ENCODE data around the gene TMEM255B.
"Not testable (repeated sequence)": the region's sequence is repeated elsewhere in the genome, so short reads cannot be mapped to it uniquely, and the experiment has no call there.

- TF ChIP-seq CTBP1 (IDR thresholded peaks at IDR 0.05; ENCODE audit: borderline replicate concordance); PKNOX1 (IDR thresholded peaks at IDR 0.05); SP1 (IDR thresholded peaks at IDR 0.05); FOXA1 (IDR thresholded peaks at IDR 0.05); LEF1 (IDR thresholded peaks at IDR 0.05; ENCODE audit: borderline replicate concordance); NFRKB (IDR thresholded peaks at IDR 0.05); ZNF384 (IDR thresholded peaks at IDR 0.05); SUZ12 (IDR thresholded peaks at IDR 0.05); ARNT (IDR thresholded peaks at IDR 0.05); ELF4 (IDR thresholded peaks at IDR 0.05); BHLHE40 (IDR thresholded peaks at IDR 0.05; ENCODE audit: borderline replicate concordance); TARDBP (IDR thresholded peaks at IDR 0.05); HDGF (IDR thresholded peaks at IDR 0.05; ENCODE audit: borderline replicate concordance): not testable (repeated sequence)
These were observed 67.4 kb downstream of the TMEM255B start for GRCh38 chr13:113826446-113826845.
